ENCODE results near the gene ASB10.

DNA sequence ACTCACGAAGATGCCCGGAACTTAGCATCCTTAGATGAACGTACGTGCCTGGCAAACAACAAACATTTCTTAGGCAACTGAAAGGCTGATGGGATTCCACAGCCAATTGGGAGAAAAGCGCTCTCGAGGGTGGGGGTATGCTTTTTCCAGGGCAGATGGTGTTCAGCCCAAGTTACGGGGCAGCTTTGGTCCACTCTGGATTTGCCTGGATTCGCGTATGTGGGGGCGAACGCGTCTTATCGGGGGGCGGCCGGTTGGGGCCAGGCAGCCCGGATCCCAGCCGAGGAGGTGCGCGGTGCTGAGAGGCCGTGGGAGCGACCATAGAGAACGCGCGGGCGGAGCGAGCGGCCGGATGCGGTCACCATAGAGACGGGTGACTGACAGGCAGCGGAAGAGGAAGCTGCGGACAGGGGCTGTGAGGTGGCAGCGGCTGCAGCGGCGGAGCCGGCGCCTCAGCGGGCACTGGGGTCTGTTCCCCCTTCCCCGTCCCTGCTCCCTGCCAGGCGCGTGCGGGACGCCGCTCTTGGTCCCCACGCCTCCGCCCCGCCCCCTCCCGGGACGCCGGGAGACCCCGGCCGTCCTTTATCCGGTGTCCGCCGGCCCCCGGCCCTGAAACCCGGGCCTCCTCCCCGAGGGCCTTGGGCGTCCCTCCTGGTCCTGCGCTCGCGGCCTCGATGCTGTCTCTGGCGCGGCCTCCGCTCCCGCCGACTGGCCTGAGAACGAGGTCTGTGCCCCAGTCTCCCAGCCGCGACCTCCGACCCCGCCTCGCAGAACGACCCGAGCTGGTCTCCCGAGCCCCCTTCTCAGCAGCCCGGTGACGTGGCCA is 45.3 kb upstream of the ASB10 start, which contains the start of gene CHPF2:
- TF ChIP-seq ZFX (IDR thresholded peaks at IDR 0.05; ENCODE audit: borderline replicate concordance), result no peak
- TF ChIP-seq CTCF (IDR thresholded peaks at IDR 0.05), result no peak

Measured in 22Rv1 (cell line).